HFF-Myc (cell line): ENCODE results near the gene GATAD2B.
A peak's percentile ranks its signal among the peaks of the same experiment; 100 is the strongest.

Experiments used
- DNase-seq: peaks from one replicate; pipeline ENCODE4 v3.0.0-alpha.2; 2011; ENCODE audit warnings: low read depth; ENCODE audit errors: extremely low read depth
- H3K4me3 ChIP-seq: replicated peaks from 2 replicates; pipeline ENCODE4 v1.5.1; 2011; ENCODE audit warnings: low read depth, mild to moderate bottlenecking, control low read depth, low read length
- CTCF ChIP-seq: IDR thresholded peaks from 2 replicates; pipeline ENCODE4 v1.5.1; 2012; ENCODE audit warnings: mild to moderate bottlenecking, low read depth, low read length, control low read depth; ENCODE audit errors: missing control alignments

The GATAD2B gene

GRCh38 chr1:153963850-153964331 lies 41.1 kb upstream of the GATAD2B start:
- H3K4me3 ChIP-seq: peak overlapping the region; percentile 83
- no peak for DNase-seq
- no peak for TF ChIP-seq CTCF

GRCh38 chr1:153963030-153963849 lies 40.5 kb upstream of the GATAD2B start, which contains the start of gene SLC39A1:
TSS of gene SLC39A1 (minus strand) at chr1:153963537. CDS start at chr1:153962715, 822 bp downstream.
- peak; percentile 89 for DNase-seq
- no peak for TF ChIP-seq CTCF
- H3K4me3 ChIP-seq: peak within 1 kb of the TSS; percentile 83

GRCh38 chr1:153962088-153963029 lies 39.6 kb upstream of the GATAD2B start:
- H3K4me3 ChIP-seq: peak overlapping the region; percentile 83
- DNase-seq: no peak
- TF ChIP-seq CTCF: no peak

- no peak for DNase-seq
- peak overlapping the region; percentile 83 for H3K4me3 ChIP-seq
- no peak for TF ChIP-seq CTCF
Observed at GRCh38 chr1:153961421-153961820, 38.6 kb upstream of the GATAD2B start.

GRCh38 chr1:153960206-153960605 lies 37.4 kb upstream of the GATAD2B start:
- DNase-seq: no peak
- no peak for TF ChIP-seq CTCF
- H3K4me3 ChIP-seq: no peak overlapping the region

- H3K4me3 ChIP-seq: no peak overlapping the region
- no peak for TF ChIP-seq CTCF
- no peak for DNase-seq
Observed at GRCh38 chr1:153959454-153959853, 36.7 kb upstream of the GATAD2B start.
